ENCODE results near the gene SASH1.

DNA sequence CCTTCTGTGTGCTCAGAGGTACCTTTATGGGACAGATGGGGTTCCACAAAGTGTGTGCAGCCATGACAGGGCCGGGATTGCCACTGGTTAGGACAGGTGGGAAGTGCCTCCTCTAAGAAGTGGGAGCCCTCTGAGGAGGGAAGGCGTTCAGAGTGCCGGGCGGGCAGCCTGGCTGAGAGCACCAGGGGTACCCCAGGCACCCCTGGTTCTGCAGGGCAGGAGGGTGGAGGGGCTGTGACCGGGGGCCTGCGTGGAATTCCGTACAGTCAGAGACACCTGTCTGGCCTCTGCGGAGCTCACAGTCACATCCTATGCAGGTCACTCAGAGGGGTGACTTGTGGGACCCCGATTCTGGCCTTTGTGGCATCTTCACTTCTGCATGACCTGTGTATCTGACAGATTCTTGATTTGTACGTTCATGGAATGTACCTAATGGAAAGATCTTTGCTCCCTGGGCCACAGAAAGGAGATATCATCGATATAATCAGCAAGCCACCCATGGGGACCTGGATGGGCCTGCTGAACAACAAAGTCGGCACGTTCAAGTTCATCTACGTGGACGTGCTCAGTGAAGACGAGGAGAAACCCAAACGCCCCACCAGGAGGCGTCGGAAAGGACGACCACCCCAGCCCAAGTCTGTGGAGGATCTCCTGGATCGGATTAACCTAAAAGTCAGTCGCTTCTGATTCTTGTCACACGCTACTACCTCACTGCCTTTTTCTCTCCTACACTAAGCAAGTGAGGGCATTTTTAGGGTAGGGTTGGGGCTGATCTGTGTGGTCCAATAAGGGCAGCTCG is 190.9 kb downstream of the SASH1 start:
- TF ChIP-seq, protein P1, sequence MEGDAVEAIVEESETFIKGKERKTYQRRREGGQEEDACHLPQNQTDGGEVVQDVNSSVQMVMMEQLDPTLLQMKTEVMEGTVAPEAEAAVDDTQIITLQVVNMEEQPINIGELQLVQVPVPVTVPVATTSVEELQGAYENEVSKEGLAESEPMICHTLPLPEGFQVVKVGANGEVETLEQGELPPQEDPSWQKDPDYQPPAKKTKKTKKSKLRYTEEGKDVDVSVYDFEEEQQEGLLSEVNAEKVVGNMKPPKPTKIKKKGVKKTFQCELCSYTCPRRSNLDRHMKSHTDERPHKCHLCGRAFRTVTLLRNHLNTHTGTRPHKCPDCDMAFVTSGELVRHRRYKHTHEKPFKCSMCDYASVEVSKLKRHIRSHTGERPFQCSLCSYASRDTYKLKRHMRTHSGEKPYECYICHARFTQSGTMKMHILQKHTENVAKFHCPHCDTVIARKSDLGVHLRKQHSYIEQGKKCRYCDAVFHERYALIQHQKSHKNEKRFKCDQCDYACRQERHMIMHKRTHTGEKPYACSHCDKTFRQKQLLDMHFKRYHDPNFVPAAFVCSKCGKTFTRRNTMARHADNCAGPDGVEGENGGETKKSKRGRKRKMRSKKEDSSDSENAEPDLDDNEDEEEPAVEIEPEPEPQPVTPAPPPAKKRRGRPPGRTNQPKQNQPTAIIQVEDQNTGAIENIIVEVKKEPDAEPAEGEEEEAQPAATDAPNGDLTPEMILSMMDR (IDR thresholded peaks at IDR 0.05; ENCODE audit: low read depth, low read length, poor library complexity, severe bottlenecking) = no peak
- no peak for TF ChIP-seq EZH2phosphoT487 (IDR thresholded peaks at IDR 0.05; ENCODE audit: borderline replicate concordance, low read length)

All from DOHH2 (cell line).